Measurements from ENCODE around the gene PRRC2B.

The PRRC2B gene

DNA sequence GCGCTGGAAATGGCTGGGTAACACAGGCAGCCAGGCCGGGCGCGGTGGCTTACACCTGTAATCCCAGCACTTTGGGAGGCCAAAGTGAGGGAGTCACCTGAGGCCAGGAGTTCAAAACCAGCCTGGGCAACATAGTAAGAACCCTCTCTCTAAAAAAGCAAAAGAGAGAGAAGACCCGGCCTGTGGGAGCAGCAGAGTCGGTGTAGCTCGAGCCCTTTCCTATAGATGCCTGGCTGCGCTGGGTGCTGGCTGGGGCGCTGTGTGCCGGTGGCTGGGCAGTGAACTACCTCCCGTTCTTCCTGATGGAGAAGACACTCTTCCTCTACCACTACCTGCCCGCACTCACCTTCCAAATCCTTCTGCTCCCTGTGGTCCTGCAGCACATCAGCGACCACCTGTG lies 127.9 kb downstream of the PRRC2B start:
- Histone ChIP-seq H3K9me3 (ENCODE audit: insufficient read depth, low read length) (no peaks in the 10 kb centered on the region), H3K9ac (ENCODE audit: low read length) (no peak overlapping the region), H3K4me2 (ENCODE audit: low read length) (no peak overlapping the region), H3K4me1 (ENCODE audit: low read length) (no peaks in the 10 kb centered on the region), H3K36me3 (replicated peaks; ENCODE audit: low read depth, low read length) (peaks cover 27% of the 10 kb centered on the region), H4K20me1 (ENCODE audit: insufficient read depth, low read length) (no peaks in the 10 kb centered on the region), H2AFZ (ENCODE audit: low read depth, low read length) (no peak overlapping the region), H3K4me3 (ENCODE audit: low read length) (no peak overlapping the region), H3K27me3 (ENCODE audit: low read depth, low read length) (no peaks in the 10 kb centered on the region), H3K79me2 (ENCODE audit: low read length) (no peaks in the 10 kb centered on the region), H3K27ac (ENCODE audit: low read length) (no peak overlapping the region)
- TF ChIP-seq, protein P1, sequence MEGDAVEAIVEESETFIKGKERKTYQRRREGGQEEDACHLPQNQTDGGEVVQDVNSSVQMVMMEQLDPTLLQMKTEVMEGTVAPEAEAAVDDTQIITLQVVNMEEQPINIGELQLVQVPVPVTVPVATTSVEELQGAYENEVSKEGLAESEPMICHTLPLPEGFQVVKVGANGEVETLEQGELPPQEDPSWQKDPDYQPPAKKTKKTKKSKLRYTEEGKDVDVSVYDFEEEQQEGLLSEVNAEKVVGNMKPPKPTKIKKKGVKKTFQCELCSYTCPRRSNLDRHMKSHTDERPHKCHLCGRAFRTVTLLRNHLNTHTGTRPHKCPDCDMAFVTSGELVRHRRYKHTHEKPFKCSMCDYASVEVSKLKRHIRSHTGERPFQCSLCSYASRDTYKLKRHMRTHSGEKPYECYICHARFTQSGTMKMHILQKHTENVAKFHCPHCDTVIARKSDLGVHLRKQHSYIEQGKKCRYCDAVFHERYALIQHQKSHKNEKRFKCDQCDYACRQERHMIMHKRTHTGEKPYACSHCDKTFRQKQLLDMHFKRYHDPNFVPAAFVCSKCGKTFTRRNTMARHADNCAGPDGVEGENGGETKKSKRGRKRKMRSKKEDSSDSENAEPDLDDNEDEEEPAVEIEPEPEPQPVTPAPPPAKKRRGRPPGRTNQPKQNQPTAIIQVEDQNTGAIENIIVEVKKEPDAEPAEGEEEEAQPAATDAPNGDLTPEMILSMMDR (IDR thresholded peaks at IDR 0.05; ENCODE audit: low read depth, low read length), result no peak
- no peak for TF ChIP-seq EZH2phosphoT487 (IDR thresholded peaks at IDR 0.05; ENCODE audit: low read depth)

DNA sequence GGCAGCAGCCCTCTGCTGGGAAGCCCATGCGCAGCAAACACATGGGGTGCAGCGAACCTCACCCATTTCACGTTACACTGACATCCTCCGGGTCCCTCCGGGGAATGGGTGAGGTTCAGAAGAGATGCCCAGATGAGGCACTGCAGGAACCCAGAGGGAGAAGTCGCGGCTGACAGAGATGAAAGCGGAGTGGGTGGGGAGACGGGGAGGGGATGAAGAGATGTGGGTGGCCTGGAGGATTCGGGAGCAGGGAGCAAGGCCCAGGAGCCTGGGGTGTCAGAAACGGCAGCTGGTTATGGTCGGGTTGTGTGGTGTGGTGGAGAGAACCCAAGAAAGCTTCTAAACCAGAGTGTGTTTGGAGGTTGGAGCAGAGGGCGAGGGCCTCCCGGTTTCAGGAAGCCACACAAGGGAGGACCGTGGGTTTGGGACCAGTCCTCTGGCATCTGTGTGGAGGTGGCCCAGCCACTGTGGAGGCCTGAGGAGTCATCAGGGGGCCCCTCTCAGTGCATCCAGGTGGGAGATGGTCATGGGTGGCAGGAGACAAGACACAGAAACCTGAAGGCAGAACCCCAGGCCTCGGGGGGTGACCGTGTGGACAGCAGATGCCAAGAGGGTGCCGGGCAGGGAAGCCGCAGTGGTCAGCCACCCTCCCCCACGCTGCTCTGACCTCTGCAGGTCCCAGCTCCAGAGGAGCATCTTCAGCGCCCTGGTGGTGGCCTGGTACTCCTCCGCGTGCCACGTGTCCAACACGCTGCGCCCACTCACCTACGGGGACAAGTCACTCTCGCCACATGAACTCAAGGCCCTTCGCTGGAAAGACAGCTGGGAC lies 128.6 kb downstream of the PRRC2B start:
- Histone ChIP-seq H3K36me3 (replicated peaks; ENCODE audit: low read depth, low read length) (peaks cover 27% of the 10 kb centered on the region), H3K79me2 (ENCODE audit: low read length) (no peaks in the 10 kb centered on the region), H3K4me1 (ENCODE audit: low read length) (no peaks in the 10 kb centered on the region), H3K4me2 (ENCODE audit: low read length) (no peak overlapping the region), H4K20me1 (ENCODE audit: insufficient read depth, low read length) (no peaks in the 10 kb centered on the region), H3K27me3 (ENCODE audit: low read depth, low read length) (no peaks in the 10 kb centered on the region), H3K4me3 (ENCODE audit: low read length) (no peak overlapping the region), H3K27ac (ENCODE audit: low read length) (no peak overlapping the region), H2AFZ (ENCODE audit: low read depth, low read length) (no peak overlapping the region), H3K9me3 (ENCODE audit: insufficient read depth, low read length) (no peaks in the 10 kb centered on the region), H3K9ac (ENCODE audit: low read length) (no peak overlapping the region)
- TF ChIP-seq, protein P1 (IDR thresholded peaks at IDR 0.05; ENCODE audit: low read depth, low read length), result no peak

DNA sequence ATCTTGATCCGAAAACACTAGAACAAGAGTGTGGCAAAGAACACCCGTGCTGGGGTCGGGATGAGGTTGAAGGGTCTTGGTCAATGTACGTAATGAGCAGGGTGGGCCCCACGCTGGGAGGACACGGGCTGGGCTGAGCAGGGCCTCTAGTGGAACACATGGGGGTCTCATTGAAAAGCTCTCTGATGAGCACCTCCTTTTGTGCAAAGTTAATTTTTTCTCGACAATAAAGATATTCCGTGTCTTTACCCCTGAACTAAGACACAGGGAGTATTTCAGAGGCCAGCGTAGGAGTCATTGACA lies 129.2 kb downstream of the PRRC2B start:
- Histone ChIP-seq H3K27ac (ENCODE audit: low read length) (no peak overlapping the region), H4K20me1 (ENCODE audit: insufficient read depth, low read length) (no peaks in the 10 kb centered on the region), H3K9ac (ENCODE audit: low read length) (no peak overlapping the region), H3K36me3 (replicated peaks; ENCODE audit: low read depth, low read length) (peaks cover 24% of the 10 kb centered on the region), H3K27me3 (ENCODE audit: low read depth, low read length) (no peaks in the 10 kb centered on the region), H3K4me2 (ENCODE audit: low read length) (no peak overlapping the region), H3K4me1 (ENCODE audit: low read length) (no peaks in the 10 kb centered on the region), H3K9me3 (ENCODE audit: insufficient read depth, low read length) (no peaks in the 10 kb centered on the region), H3K79me2 (ENCODE audit: low read length) (no peaks in the 10 kb centered on the region), H3K4me3 (ENCODE audit: low read length) (no peak overlapping the region), H2AFZ (ENCODE audit: low read depth, low read length) (no peak overlapping the region)
- TF ChIP-seq EZH2phosphoT487 (IDR thresholded peaks at IDR 0.05; ENCODE audit: low read depth), result no peak
- TF ChIP-seq, protein P1 (IDR thresholded peaks at IDR 0.05; ENCODE audit: low read depth, low read length), result no peak

DNA sequence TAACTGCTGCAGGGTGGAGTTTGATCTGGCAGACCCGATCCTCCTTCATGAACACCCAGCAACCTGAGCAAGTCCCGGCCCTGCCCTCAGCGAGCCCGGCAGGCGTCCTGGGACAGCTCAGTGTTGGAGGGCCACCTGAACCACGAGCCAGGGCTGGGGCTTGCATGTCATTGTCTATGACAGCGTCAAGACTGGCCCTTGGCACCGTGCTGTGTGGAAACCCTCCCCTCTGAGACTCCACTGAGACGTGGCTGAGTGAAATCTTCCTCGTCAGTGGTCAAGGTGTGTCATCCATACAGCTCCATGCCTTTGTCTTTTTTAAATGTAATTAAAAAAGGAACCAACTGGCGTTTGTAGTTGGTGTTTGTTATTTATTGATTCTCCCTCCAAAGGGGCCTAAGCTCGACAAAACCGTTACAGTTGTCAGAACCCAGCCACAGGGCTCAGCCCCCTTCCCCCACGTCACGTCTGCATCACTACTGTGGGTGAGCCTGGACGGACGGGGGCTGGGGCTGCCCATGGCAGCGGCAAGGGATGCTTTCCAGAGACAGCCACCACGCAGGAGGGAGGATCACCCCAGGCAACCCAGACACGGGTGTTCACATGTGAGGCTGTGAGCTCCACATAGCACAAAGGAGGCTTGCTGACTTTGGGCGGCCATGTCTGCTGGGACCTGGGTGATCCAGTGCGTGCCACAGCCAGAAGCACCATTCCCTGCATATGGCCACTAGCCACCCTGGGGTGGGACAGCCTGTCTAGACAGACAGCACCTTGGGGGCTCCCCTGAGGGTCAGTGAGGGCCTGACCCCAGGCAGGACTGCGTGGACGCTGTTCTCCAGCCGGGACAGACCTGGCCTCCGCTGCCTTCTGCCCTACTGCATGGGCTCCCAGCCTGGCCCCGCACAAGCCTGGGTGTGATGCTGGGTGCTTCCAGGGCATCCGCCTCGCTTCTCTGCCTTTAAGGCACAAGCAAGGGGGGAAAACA lies 129.9 kb downstream of the PRRC2B start:
- no peak overlapping the region for H3K9ac ChIP-seq (ENCODE audit: low read length)
- no peak overlapping the region for H3K4me2 ChIP-seq (ENCODE audit: low read length)
- H3K4me1 ChIP-seq (ENCODE audit: low read length), result no peaks in the 10 kb centered on the region
- no peak overlapping the region for H3K4me3 ChIP-seq (ENCODE audit: low read length)
- peaks cover 30% of the 10 kb centered on the region for H3K36me3 ChIP-seq (replicated peaks; ENCODE audit: low read depth, low read length)
- H3K9me3 ChIP-seq (ENCODE audit: insufficient read depth, low read length), result no peaks in the 10 kb centered on the region
- no peak overlapping the region for H3K27ac ChIP-seq (ENCODE audit: low read length)
- no peak for TF ChIP-seq EZH2phosphoT487 (IDR thresholded peaks at IDR 0.05; ENCODE audit: low read depth)
- TF ChIP-seq, protein P1 (IDR thresholded peaks at IDR 0.05; ENCODE audit: low read depth, low read length), result no peak
- no peaks in the 10 kb centered on the region for H3K79me2 ChIP-seq (ENCODE audit: low read length)
- H4K20me1 ChIP-seq (ENCODE audit: insufficient read depth, low read length), result no peaks in the 10 kb centered on the region
- H3K27me3 ChIP-seq (ENCODE audit: low read depth, low read length), result no peaks in the 10 kb centered on the region
- no peak overlapping the region for H2AFZ ChIP-seq (ENCODE audit: low read depth, low read length)
